HUES6 (cell line): Measurements from ENCODE around the gene ZDHHC6.
"Not testable (repeated sequence)": the region's sequence is repeated elsewhere in the genome, so short reads cannot be mapped to it uniquely, and the experiment has no call there.

Experiments used
- H3K27ac ChIP-seq: 2 replicates; pipeline ENCODE4 v1.7.0; 2013; ENCODE audit warnings: low read depth, mild to moderate bottlenecking, low read length, inconsistent platforms
- H3K27me3 ChIP-seq: 2 replicates; pipeline ENCODE4 v1.6.1; 2013; ENCODE audit warnings: low read length; ENCODE audit not compliant: control insufficient read depth, insufficient read depth
- H3K36me3 ChIP-seq: 2 replicates; pipeline ENCODE4 v1.6.1; 2013; ENCODE audit warnings: low read length; ENCODE audit not compliant: control insufficient read depth, insufficient read depth
- H3K4me1 ChIP-seq: 2 replicates; pipeline ENCODE4 v1.6.1; 2013; ENCODE audit warnings: low read length; ENCODE audit not compliant: control insufficient read depth, insufficient read depth
- H3K4me3 ChIP-seq: 2 replicates; pipeline ENCODE4 v1.5.1; 2013; ENCODE audit warnings: low read depth, low read length
- H3K9ac ChIP-seq: one replicate; pipeline ENCODE4 v1.6.1; 2013; ENCODE audit warnings: mild to moderate bottlenecking, low read length
- H3K9me3 ChIP-seq: 2 replicates; pipeline ENCODE4 v1.6.1; 2013; ENCODE audit warnings: low read depth, low read length; ENCODE audit not compliant: control insufficient read depth, insufficient read depth

The ZDHHC6 gene

DNA sequence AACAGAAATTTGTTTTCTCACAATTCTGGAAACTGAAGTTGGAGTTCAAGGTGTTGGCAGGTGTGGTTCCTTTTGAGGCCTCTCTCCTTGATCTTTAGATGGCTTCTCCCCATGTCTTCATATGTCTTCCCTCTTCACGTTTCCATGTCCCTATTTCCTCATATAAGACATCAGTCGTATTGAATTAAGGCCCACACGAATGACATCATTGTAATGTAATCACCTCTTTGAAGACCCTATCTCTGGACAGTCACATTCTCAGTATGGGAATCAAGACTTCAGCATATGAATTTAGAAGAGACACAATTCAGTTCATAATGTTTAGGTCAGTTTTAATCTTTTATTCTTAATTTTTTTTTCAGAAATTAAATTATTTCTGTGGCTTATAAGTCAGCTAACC lies 20.1 kb upstream of the ZDHHC6 start:
- H3K9me3 ChIP-seq: 0 out of 2 replicates have a peak, but pooled peaks cover 4% of the 10 kb centered on the region
- H3K36me3 ChIP-seq: peaks cover 26% of the 10 kb centered on the region

DNA sequence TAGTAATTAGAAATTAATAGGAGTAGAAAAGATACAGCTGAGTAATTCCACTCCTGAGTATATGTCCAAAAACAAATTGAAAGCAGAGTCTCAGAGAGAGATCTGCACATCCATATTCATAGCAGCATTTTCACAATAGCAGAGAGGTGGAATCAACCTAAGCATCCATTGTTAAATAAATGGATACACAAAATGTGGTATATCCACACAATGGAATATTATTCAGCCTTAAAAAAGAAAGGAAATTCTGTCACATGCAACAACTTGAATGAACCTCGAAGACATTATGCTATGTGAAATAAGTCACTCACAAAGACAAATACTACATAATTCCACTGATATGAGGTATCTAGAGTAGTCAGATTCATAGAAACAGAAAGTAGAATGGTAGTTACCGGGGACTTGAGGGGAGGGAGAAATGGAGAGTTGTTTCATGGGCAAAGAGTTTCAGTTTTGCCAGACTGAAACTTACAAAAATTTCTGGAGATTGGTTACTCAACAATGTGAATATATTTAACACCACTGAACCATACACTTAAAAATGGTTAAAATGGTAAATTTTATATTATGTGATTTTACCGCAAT lies 18.7 kb upstream of the ZDHHC6 start:
- no peak overlapping the region for H3K4me3 ChIP-seq
- H3K9me3 ChIP-seq: 0 out of 2 replicates have a peak, but pooled peaks cover 4% of the 10 kb centered on the region
- H3K9ac ChIP-seq: no peak overlapping the region
- no peaks in the 10 kb centered on the region for H3K4me1 ChIP-seq
- H3K27ac ChIP-seq: no peak overlapping the region
- H3K36me3 ChIP-seq: peaks cover 26% of the 10 kb centered on the region
- no peaks in the 10 kb centered on the region for H3K27me3 ChIP-seq

More for the DNA sequence above, 20.1 kb upstream of the ZDHHC6 start:
- no peaks in the 10 kb centered on the region for H3K4me1 ChIP-seq
- H3K9ac ChIP-seq: no peak overlapping the region
- no peaks in the 10 kb centered on the region for H3K27me3 ChIP-seq
- H3K27ac ChIP-seq: no peak overlapping the region
- H3K4me3 ChIP-seq: no peak overlapping the region

DNA sequence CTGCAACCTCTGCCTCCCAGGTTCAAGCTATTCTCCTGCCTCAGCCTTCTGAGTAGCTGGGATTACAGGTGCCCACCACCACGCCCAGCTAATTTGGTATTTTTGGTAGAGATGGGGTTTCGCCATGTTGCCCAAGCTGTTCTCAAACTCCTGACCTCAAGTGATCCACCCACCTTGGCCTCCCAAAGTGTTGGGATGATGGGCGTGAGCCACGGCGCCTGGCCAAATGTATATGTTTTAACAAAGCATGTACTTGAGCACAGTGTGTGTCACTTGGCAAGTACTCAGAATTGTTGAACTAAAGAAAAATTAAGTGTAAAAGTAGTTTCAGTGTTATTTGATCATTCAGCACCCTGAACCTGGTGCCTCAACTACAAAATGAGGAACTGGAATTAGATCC lies 17.4 kb upstream of the ZDHHC6 start:
- not testable (repeated sequence) for H3K9me3 ChIP-seq, H3K4me3 ChIP-seq, H3K27me3 ChIP-seq, H3K4me1 ChIP-seq, H3K27ac ChIP-seq, H3K9ac ChIP-seq
- peaks cover 26% of the 10 kb centered on the region for H3K36me3 ChIP-seq

GRCh38 chr10:112461029-112461887 lies 14.5 kb upstream of the ZDHHC6 start:
- peaks cover 17% of the 10 kb centered on the region for H3K36me3 ChIP-seq
- no peak overlapping the region for H3K27ac ChIP-seq
- H3K9me3 ChIP-seq: 0 out of 2 replicates have a peak, but pooled peaks cover 4% of the 10 kb centered on the region
- H3K4me1 ChIP-seq: no peaks in the 10 kb centered on the region
- no peaks in the 10 kb centered on the region for H3K27me3 ChIP-seq
- no peak overlapping the region for H3K4me3 ChIP-seq
- H3K9ac ChIP-seq: no peak overlapping the region

- 0 out of 2 replicates have a peak, but pooled peaks cover 3% of the 10 kb centered on the region for H3K9me3 ChIP-seq
- H3K27ac ChIP-seq: no peak overlapping the region
- H3K4me3 ChIP-seq: no peak overlapping the region
- H3K9ac ChIP-seq: no peak overlapping the region
- H3K36me3 ChIP-seq: peaks cover 14% of the 10 kb centered on the region
- no peaks in the 10 kb centered on the region for H3K27me3 ChIP-seq
- H3K4me1 ChIP-seq: no peaks in the 10 kb centered on the region
Observed at GRCh38 chr10:112460366-112460765, 13.7 kb upstream of the ZDHHC6 start.

DNA sequence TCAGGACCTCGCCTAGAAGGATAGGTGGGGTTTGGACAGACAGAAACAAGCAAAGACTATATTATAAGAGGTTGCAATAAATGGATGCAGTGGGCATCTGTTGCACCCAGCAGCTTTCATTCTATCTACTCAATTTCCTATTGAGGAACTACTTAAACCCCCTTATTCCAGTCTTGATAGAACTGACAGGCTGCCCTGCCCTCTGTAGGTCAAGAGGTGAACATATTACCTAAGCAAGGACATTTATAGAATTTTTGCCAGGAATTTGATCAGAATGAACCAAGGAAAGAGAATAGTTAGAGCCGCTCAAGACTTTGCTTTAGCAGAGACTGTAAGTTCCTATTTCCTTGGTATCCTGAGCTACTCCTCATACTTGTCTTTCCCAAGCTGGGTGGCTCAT lies 9.8 kb upstream of the ZDHHC6 start:
- H3K9ac ChIP-seq: no peak overlapping the region
- no peaks in the 10 kb centered on the region for H3K4me1 ChIP-seq
- no peaks in the 10 kb centered on the region for H3K9me3 ChIP-seq
- H3K27ac ChIP-seq: no peak overlapping the region
- no peaks in the 10 kb centered on the region for H3K36me3 ChIP-seq
- H3K4me3 ChIP-seq: no peak overlapping the region
- H3K27me3 ChIP-seq: no peaks in the 10 kb centered on the region

DNA sequence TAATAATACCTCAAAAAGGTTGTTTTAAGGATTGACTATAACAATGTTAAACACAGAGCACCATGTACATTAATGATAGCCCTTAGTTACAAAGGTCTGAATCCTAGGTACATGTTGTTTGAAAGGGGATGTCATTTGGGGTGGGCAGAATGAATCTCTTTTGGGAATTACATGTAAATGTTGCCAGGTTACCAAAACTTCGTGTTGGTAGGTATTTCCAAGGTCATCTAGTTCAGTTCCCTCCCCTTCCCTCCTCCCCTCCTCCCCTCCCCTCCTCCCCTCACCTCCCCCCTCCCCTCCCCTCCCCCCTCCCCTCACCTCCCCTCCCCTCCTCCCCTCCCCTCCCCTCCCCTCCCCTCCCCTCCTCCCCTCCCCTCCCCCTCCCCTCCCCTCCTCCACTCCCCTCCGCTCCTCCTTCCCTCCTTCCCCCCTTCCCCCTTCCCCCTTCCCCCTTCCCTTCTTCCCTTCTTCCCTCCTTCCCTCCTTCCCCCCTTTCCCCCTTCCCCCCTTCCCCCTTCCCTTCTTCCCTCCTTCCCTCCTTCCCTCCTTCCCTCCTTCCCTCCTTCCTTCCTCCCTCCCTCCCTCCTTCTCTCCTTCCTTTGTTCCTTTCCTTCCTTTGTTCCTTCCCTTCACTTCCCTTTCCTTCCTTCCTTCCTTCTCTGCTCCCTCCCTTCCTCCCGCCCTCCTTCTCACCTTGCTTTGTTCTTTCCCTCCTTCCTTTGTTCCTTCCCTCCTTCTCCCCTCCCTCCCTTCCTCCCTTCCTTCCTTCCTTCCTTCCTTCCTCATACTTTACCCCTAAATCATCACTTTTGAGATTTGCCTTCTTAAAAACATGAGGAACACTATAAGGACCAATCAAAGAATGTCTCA lies 8.4 kb upstream of the ZDHHC6 start:
- no peaks in the 10 kb centered on the region for H3K9me3 ChIP-seq
- no peaks in the 10 kb centered on the region for H3K4me1 ChIP-seq
- H3K4me3 ChIP-seq: no peak overlapping the region
- no peak overlapping the region for H3K27ac ChIP-seq
- H3K9ac ChIP-seq: no peak overlapping the region
- H3K27me3 ChIP-seq: no peaks in the 10 kb centered on the region
- H3K36me3 ChIP-seq: no peaks in the 10 kb centered on the region

GRCh38 chr10:112448888-112449287 lies 2.2 kb upstream of the ZDHHC6 start:
- no peaks in the 10 kb centered on the region for H3K9me3 ChIP-seq
- H3K36me3 ChIP-seq: peaks cover 17% of the 10 kb centered on the region
- 0 out of 2 replicates have a peak, but pooled peaks cover 3% of the 10 kb centered on the region for H3K4me1 ChIP-seq
- H3K27me3 ChIP-seq: no peaks in the 10 kb centered on the region
- H3K4me3 ChIP-seq: no peak overlapping the region
- H3K27ac ChIP-seq: no peak overlapping the region
- no peak overlapping the region for H3K9ac ChIP-seq

- no peaks in the 10 kb centered on the region for H3K9me3 ChIP-seq
- peaks cover 30% of the 10 kb centered on the region for H3K36me3 ChIP-seq
- H3K4me3 ChIP-seq: peak overlapping the region; percentile 96
- H3K4me1 ChIP-seq: 0 out of 2 replicates have a peak, but pooled peaks cover 3% of the 10 kb centered on the region
- H3K27ac ChIP-seq: peak overlapping the region; percentile 98
- H3K9ac ChIP-seq: peak overlapping the region; percentile 95
- no peaks in the 10 kb centered on the region for H3K27me3 ChIP-seq
Observed at GRCh38 chr10:112447620-112447928, 860 bp upstream of the ZDHHC6 start.

GRCh38 chr10:112446055-112446854 lies 459 bp downstream of the ZDHHC6 start:
- peak overlapping the region; percentile 96 for H3K4me3 ChIP-seq
- H3K27ac ChIP-seq: peak overlapping the region; percentile 98
- H3K36me3 ChIP-seq: peaks cover 43% of the 10 kb centered on the region

More at GRCh38 chr10:112446055-112446854, 459 bp downstream of the ZDHHC6 start:
- no peaks in the 10 kb centered on the region for H3K27me3 ChIP-seq
- H3K9me3 ChIP-seq: no peaks in the 10 kb centered on the region
- peak overlapping the region; percentile 95 for H3K9ac ChIP-seq
- H3K4me1 ChIP-seq: 0 out of 2 replicates have a peak, but pooled peaks cover 3% of the 10 kb centered on the region
